GM04504 (cell line): ENCODE measurements around the gene PRR15L.
A peak's percentile ranks its signal among the peaks of the same experiment; 100 is the strongest.
"Not testable (repeated sequence)": the region's sequence is repeated elsewhere in the genome, so short reads cannot be mapped to it uniquely, and the experiment has no call there.

Experiments
- DNase-seq: peaks from one replicate; pipeline ENCODE4 v3.0.0-alpha.2; 2012; ENCODE audit warnings: low read depth

The PRR15L gene

GRCh38 chr17:47988445-47988844 lies 30.8 kb upstream of the PRR15L start:
- not testable (repeated sequence) for DNase-seq

DNA sequence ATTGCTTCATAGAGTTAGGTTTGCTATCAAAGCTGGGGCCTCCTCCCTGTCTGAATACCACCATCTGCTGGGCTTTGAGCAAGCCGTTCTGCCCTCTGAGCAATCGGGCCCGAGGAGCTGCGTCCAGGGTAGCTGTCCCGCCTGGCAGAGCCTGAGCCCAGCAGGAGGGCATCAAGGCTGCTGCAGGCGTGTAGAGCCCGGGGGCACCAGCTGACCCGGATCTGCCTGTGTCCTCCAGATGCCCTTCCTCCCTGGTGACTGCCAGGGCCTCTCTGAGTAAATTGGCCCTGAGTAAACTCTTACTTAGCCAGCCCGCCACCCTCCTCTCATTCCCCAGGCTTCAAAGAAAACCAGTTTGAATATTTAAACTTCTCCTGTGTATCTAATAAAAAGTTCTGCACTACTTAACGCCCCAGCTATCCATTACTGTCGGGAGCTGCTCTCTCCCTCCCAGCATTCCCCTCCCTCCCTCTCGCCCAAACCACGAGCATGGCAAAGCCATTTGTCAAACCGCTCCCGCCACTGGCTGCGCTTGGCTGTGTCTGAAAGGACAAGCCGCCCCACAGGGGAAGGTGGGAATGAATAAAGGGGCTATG lies 29.7 kb upstream of the PRR15L start:
- DNase-seq = no peak

GRCh38 chr17:47986520-47986919 lies 28.8 kb upstream of the PRR15L start:
- DNase-seq = no peak

DNA sequence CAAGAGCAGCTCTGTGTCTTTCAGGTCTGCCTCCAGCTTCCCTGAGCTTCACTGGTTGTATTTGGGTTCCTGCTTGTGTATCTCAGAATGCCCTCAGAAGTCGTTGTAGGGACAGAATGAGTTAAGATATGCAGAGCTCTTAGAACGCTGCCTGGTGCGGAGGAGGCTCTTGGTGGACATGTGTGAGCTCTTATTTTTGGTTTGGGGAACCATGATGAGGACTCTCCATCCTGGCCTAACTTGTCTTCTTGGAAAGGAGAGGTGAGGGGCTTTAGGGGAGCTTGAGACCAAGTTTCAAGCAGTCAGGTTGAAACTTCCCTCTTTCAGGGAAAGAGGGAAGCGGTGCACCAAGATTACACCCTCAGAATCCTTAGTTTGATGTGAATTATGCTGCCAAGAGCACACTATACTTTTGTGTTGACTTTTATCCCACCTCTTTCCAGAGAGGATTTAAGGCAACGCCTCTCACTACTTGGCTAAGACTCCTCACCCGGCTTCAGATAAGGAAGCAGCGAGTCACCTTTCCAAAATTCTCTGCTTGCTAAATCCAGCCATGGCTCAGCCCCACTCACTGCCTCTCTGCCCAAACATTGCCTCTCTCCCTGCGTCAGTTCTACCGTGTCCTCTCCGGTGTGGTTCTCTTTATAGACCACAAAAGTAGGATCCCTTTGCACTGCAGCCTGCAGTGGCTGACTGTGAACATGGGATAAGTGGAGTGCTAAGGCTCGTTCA lies 26.0 kb upstream of the PRR15L start:
- DNase-seq = no peak

GRCh38 chr17:47982645-47983390 lies 25.1 kb upstream of the PRR15L start:
- no peak for DNase-seq

- no peak for DNase-seq
Measured at GRCh38 chr17:47982091-47982617, 24.5 kb upstream of the PRR15L start.

DNA sequence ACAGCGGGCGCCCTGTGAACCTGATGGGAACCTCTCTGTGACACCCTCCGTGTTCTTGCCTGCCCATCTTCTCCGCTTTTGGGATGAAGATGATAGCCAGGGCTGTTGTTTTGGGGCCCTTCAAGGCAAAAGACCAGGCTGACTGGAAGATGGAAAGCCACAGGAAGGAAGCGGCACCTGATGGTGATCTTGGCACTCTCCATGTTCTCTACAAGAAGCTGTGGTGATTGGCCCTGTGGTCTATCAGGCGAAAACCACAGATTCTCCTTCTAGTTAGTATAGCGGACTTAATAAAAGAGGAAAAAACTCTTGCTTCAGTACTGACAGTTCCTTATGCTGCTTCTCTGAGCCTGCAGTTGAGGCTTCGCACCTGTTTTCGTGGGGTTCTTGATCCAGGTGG lies 23.8 kb upstream of the PRR15L start:
- DNase-seq = no peak

DNA sequence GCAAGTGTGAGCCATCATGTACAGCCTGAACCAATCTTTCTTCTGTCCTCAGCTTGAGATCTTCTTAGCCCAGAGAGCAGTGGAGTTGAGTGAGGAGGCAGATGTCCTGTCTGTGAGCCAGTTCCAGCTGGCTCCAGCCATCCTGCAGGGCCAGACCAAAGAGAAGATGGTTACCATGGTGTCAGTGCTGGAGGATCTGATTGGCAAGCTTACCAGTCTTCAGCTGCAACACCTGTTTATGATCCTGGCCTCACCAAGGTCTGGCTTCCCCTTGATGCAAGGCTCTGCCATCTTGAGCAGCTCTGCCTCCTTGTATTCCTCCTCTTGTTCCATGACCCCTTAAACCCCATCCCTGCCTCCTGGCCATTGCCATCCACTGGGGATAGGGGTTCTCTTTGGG lies 22.9 kb upstream of the PRR15L start:
- no peak for DNase-seq

DNA sequence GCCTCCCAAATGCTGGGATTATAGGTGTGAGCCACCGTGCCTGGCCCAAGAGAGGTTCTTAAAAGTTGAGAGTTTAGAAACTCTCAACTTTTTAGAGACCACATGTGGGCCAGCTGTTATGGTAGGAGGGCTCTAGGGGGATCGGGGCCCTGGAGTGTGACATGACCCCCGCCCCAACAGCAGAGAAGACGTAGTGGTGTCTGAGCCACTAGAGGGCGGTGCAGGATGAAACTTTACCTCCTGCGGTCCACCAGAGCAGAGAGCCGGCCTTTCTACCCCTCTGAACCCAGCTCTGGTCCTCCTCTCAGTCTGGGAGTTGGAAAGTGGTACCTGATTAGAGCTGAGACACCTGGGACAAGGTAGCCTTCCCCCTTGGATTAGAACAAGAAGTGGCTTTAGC lies 20.6 kb upstream of the PRR15L start:
- DNase-seq = no peak

DNA sequence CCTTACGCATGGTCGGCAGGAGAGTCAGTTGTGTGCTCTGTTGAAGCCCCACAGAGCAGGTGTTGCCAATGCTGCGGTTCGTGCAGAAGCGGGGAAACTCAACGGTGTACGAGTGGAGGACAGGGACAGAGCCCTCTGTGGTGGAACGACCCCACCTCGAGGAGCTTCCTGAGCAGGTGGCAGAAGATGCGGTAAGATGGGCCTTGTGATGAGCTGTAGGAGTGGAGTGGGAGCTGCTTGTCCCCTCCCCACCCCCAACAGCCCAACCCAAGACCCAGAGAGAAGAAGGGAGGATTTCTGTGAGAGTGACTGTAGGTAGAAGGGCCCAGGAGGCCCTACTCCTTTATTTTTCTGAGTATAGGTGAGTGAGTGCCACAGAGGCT lies 18.1 kb upstream of the PRR15L start:
- DNase-seq = no peak

- DNase-seq = no peak
Measured at GRCh38 chr17:47975189-47975822, 17.6 kb upstream of the PRR15L start.

DNA sequence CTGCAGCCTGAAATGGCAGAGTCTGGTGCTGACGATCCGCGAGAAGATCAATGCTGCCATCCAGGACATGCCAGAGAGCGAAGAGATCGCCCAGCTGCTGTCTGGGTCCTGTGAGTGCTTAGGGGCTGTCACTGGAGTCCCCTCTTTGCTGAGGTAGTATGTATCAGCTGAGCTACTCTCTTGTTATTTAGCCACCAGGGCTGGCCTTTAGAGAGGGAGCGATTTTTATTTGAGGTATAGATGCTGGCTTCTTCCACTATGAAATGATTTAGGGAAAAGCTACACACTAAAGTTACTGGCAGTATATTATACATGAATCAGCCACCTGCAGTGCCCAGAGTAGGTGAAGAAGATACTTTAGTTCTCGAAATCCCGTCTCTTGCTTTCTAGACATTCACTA lies 15.9 kb upstream of the PRR15L start:
- DNase-seq = no peak

DNA sequence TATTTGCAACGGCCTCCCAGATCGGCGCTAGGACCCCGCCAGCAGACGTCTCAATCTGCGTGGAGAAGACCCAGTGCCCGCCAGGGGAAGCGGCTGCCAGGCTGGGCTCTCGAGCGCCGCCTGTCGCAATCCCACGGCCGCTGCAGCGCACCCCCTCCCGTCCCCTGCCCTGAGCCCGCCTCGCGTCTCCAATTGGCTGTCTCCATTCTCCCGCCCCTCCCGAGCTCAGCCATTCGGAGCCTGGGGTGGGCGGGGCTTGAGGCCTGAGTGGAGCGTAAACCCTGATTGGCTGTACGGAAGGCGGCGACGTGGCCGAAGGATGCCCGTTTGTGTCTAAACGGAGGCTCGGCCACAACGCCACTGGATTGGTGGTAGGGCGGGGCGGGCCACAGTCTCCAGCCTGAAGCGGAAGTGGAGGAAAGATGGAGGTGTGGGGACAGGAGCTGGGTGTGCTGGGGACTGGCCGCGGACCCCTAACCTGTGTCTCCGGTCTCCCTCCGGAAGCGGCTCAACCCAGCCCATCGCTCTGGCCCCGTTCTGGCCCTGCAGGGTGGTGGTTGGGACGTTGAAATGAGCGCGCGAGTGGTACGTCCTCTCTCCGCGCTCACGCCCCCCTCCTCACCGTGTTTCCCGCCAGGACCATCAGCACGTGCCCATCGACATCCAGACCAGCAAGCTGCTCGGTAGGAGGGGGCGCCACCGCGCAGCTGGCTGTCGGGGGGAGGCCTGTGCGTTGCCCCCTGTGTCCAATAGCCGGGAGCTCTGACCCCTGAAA lies 13.2 kb upstream of the PRR15L start, which contains the start of gene CDK5RAP3:
TSS of gene CDK5RAP3 (plus strand) at position 389 of the 775 bp plus-strand sequence. CDS start at position 423, 34 bp downstream.
- peak; percentile 99 for DNase-seq

GRCh38 chr17:47969930-47970724 lies 12.4 kb upstream of the PRR15L start:
- DNase-seq = no peak

GRCh38 chr17:47968836-47969235 lies 11.2 kb upstream of the PRR15L start:
- DNase-seq = no peak

GRCh38 chr17:47967607-47968252 lies 10.0 kb upstream of the PRR15L start:
- peak; percentile 58 for DNase-seq

- DNase-seq = no peak
Measured at GRCh38 chr17:47966079-47966519, 8.4 kb upstream of the PRR15L start.

- no peak for DNase-seq
Measured at GRCh38 chr17:47964856-47965255, 7.2 kb upstream of the PRR15L start.

DNA sequence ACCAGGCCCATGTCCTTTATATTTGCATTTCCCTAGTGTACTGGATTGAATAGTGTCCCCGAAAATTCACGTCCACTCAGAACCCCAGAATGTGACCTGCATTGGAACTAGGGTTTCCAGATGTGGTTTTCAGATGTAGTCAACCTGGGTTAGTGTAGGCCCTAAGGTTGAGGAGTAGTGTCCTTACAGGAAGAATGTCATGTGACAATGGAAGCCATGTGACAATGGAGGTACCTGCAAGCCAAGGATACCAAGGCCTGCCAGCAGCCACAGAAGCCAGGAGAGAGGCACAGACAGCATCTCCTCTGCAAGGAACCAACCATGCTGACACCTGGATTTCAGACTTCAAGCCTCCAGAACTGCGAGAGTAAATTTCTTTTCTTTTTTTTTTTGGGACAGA lies 5.2 kb upstream of the PRR15L start:
- no peak for DNase-seq

GRCh38 chr17:47961406-47961805 lies 3.7 kb upstream of the PRR15L start:
- no peak for DNase-seq
